Neural cell (in vitro differentiated cells): ENCODE measurements around the gene ITGAV. TPM values are rescaled to one million over a fixed set of nuclear protein-coding genes. Genes with fewer than 3 reads are reported as not detected.

ENCODE experiments used
- H2AFZ ChIP-seq: fragments of 200-600, 300-800 bp; sonication (generic), shearing (Covaris generic); 2 replicates; pipeline ENCODE4 v1.6.0; 2014; ENCODE audit warnings: low read depth, mild to moderate bottlenecking, antibody characterized with exemption, low read length, moderate library complexity
- H3F3A ChIP-seq: fragments of 200-600 bp; shearing (Covaris generic); 2 replicates; pipeline ENCODE4 v1.6.1; 2016; ENCODE audit warnings: mild to moderate bottlenecking, moderate library complexity, mixed read lengths, antibody characterized with exemption, low read length; ENCODE audit not compliant: insufficient read depth, poor library complexity, severe bottlenecking
- H3K27ac ChIP-seq: fragments of 200-600, 300-800 bp; sonication (generic), shearing (Covaris generic); 2 replicates; pipeline ENCODE4 v1.5.1; 2014; ENCODE audit warnings: mild to moderate bottlenecking, low read length, moderate library complexity
- H3K27me3 ChIP-seq: fragments of 300-800, 200-600 bp; sonication (generic), shearing (Covaris generic); 2 replicates; pipeline ENCODE4 v1.6.0; 2014; ENCODE audit warnings: mild to moderate bottlenecking, low read depth, low read length, moderate library complexity; ENCODE audit not compliant: insufficient read depth
- H3K36me3 ChIP-seq: fragments of 300-800, 200-600 bp; sonication (generic), shearing (Covaris generic); 2 replicates; pipeline ENCODE4 v1.5.1; 2014; ENCODE audit warnings: mild to moderate bottlenecking, antibody characterized with exemption, low read length, moderate library complexity; ENCODE audit not compliant: insufficient read depth
- H3K4me2 ChIP-seq: fragments of 300-800, 200-600 bp; sonication (generic), shearing (Covaris generic); 2 replicates; pipeline ENCODE4 v1.6.0; 2014; ENCODE audit warnings: mild to moderate bottlenecking, low read length
- H3K4me3 ChIP-seq: fragments of 300-800, 200-600 bp; sonication (generic), shearing (Covaris generic); 2 replicates; pipeline ENCODE4 v1.5.1; 2014; ENCODE audit warnings: mild to moderate bottlenecking, low read length, moderate library complexity
- H3K79me2 ChIP-seq: fragments of 200-600 bp; shearing (Covaris generic); replicated peaks from 2 replicates; pipeline ENCODE4 v1.6.0; 2014; ENCODE audit warnings: mild to moderate bottlenecking, low read length, moderate library complexity; ENCODE audit not compliant: insufficient read depth
- H3K9ac ChIP-seq: fragments of 300-800, 200-600 bp; sonication (generic), shearing (Covaris generic); 2 replicates; pipeline ENCODE4 v1.6.1; 2016; ENCODE audit warnings: mild to moderate bottlenecking, low read length, mixed read lengths
- H3K9me2 ChIP-seq: fragments of 200-600 bp; shearing (Covaris generic); 2 replicates; pipeline ENCODE4 v1.6.1; 2016; ENCODE audit warnings: mild to moderate bottlenecking, low read length, mixed read lengths; ENCODE audit not compliant: insufficient read depth
- H3K9me3 ChIP-seq: fragments of 200-600, 300-800 bp; sonication (generic), shearing (Covaris generic); 2 replicates; pipeline ENCODE4 v1.6.1; 2016; ENCODE audit warnings: mild to moderate bottlenecking, mixed run types, low read length, moderate library complexity, mixed read lengths
- H4K20me1 ChIP-seq: fragments of 200-600 bp; shearing (Covaris generic); 2 replicates; pipeline ENCODE4 v1.6.1; 2016; ENCODE audit warnings: mild to moderate bottlenecking, mixed run types; ENCODE audit not compliant: insufficient read depth
- CTCF ChIP-seq: fragments of 450-650 bp; IDR thresholded peaks from 2 replicates; pipeline ENCODE4 v1.5.1; 2014; ENCODE audit warnings: antibody characterized with exemption, mild to moderate bottlenecking, moderate library complexity; ENCODE audit not compliant: poor library complexity, severe bottlenecking
- EP300 ChIP-seq: fragments of 450-650 bp; conservative IDR thresholded peaks from 2 replicates; pipeline ENCODE4 v1.6.1; 2014; ENCODE audit warnings: antibody characterized with exemption, mild to moderate bottlenecking, moderate library complexity; ENCODE audit not compliant: poor library complexity, severe bottlenecking
- EZH2 ChIP-seq: fragments of 200-600, 300-800 bp; shearing (Covaris generic), sonication (generic); IDR thresholded peaks from 2 replicates; pipeline ENCODE4 v1.6.1; 2014; ENCODE audit warnings: antibody characterized with exemption, low read length, borderline replicate concordance, mild to moderate bottlenecking; ENCODE audit not compliant: insufficient read depth, poor library complexity, severe bottlenecking
- MXI1 ChIP-seq: fragments of 450-650 bp; conservative IDR thresholded peaks from 2 replicates; pipeline ENCODE4 v1.6.1; 2014; ENCODE audit warnings: antibody characterized with exemption, mild to moderate bottlenecking; ENCODE audit not compliant: poor library complexity, severe bottlenecking
- POLR2AphosphoS5 ChIP-seq: IDR thresholded peaks from 2 replicates; pipeline ENCODE4 v1.6.1; 2012
- RAD21 ChIP-seq: fragments of 450-650 bp; conservative IDR thresholded peaks from 2 replicates; pipeline ENCODE4 v1.6.1; 2014; ENCODE audit warnings: antibody characterized with exemption, mild to moderate bottlenecking, moderate library complexity
- REST ChIP-seq: IDR thresholded peaks from 2 replicates; pipeline ENCODE4 v1.6.1; 2012; ENCODE audit warnings: borderline replicate concordance
- SMC3 ChIP-seq: fragments of 450-650 bp; conservative IDR thresholded peaks from 2 replicates; pipeline ENCODE4 v1.6.1; 2014; ENCODE audit warnings: antibody characterized with exemption, mild to moderate bottlenecking, moderate library complexity; ENCODE audit not compliant: poor library complexity
- TAF1 ChIP-seq: IDR thresholded peaks from 2 replicates; pipeline ENCODE4 v1.6.1; 2012; ENCODE audit warnings: low read depth
- polyA plus RNA-seq: library from polyadenylated mRNA; depleted of rRNA; stranded (reverse); fragments of >200 nt; gene quantifications from 2 replicates; pipeline ENCODE4 v1.2.3, GENCODE V29; 2014

The ITGAV gene
- polyA plus RNA-seq, 1 donor from 2014 or later = 6.6 TPM

DNA sequence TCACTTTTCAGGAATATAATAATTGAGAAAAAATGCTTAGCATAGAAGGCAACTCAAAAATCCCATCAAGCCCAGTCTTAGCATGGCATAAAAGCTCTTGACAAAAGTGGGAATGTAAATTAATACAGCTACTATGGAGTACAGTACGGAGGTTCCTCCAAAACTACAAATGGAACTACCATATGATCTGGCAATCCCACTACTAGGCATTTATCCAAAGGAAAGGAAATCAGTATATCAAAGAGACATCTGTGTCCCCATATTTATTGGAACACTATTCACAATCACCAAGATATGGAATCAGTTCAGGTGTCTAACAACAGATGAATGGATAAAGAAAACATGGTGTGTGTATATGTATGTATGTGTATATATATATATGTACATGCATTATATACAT is 28.8 kb downstream of the ITGAV start:
- Histone ChIP-seq H4K20me1 (no peaks in the 10 kb centered on the region), H3K36me3 (no peaks in the 10 kb centered on the region), H3K79me2 (no peaks in the 10 kb centered on the region), H2AFZ (no peak overlapping the region), H3F3A (no peaks in the 10 kb centered on the region), H3K9me3 (no peaks in the 10 kb centered on the region), H3K9me2 (no peaks in the 10 kb centered on the region), H3K4me3 (no peak overlapping the region), H3K4me2 (no peak overlapping the region), H3K27me3 (no peaks in the 10 kb centered on the region), H3K9ac (no peak overlapping the region), H3K27ac (no peak overlapping the region)
- TF ChIP-seq SMC3 (no peak), TAF1 (no peak), REST (no peak), POLR2AphosphoS5 (no peak), EZH2 (no peak)

GRCh38 chr2:186623084-186623483 is 33.2 kb downstream of the ITGAV start:
- Histone ChIP-seq H3K79me2 (no peaks in the 10 kb centered on the region), H3K27ac (no peak overlapping the region), H3K4me3 (no peak overlapping the region), H3K27me3 (no peaks in the 10 kb centered on the region), H3K9me2 (no peaks in the 10 kb centered on the region), H3K4me2 (no peak overlapping the region), H3K36me3 (no peaks in the 10 kb centered on the region), H3K9ac (no peak overlapping the region), H3K9me3 (no peaks in the 10 kb centered on the region), H3F3A (no peaks in the 10 kb centered on the region), H4K20me1 (no peaks in the 10 kb centered on the region), H2AFZ (no peak overlapping the region)
- TF ChIP-seq TAF1 (no peak), MXI1 (no peak), CTCF (no peak), SMC3 (no peak), EZH2 (no peak), REST (no peak), RAD21 (no peak), EP300 (no peak), POLR2AphosphoS5 (no peak)
